Neural crest cell (in vitro differentiated cells): ENCODE results near the gene NDST4. TPM values are rescaled to one million over a fixed set of nuclear protein-coding genes. Genes with fewer than 3 reads are reported as not detected.
A peak's percentile ranks its signal among the peaks of the same experiment; 100 is the strongest.

ENCODE experiments used
- DNase-seq: peaks from one replicate; pipeline ENCODE4 v3.0.0; 2021; ENCODE audit warnings: low read depth, mixed read lengths, low spot score
- H3K27ac Mint-ChIP-seq: one replicate; pipeline ENCODE4 v1.8.0; 2021; ENCODE audit warnings: mild to moderate bottlenecking, mixed read lengths; ENCODE audit not compliant: unreplicated experiment
- H3K27me3 Mint-ChIP-seq: 2 replicates; pipeline ENCODE4 v1.8.0; 2021; ENCODE audit warnings: low read depth, mild to moderate bottlenecking, mixed read lengths
- H3K36me3 Mint-ChIP-seq: 2 replicates; pipeline ENCODE4 v1.8.0; 2021; ENCODE audit warnings: low read depth, mild to moderate bottlenecking, mixed read lengths
- H3K4me1 Mint-ChIP-seq: 2 replicates; pipeline ENCODE4 v1.8.0; 2021; ENCODE audit warnings: mixed read lengths
- H3K4me3 Mint-ChIP-seq: one replicate; pipeline ENCODE4 v1.8.0; 2021; ENCODE audit warnings: mild to moderate bottlenecking, mixed read lengths
- H3K9me3 Mint-ChIP-seq: 2 replicates; pipeline ENCODE4 v1.8.0; 2021; ENCODE audit warnings: mixed read lengths
- CTCF ChIP-seq: fragments of 200-600 bp; sonication (generic); conservative IDR thresholded peaks from 2 replicates; pipeline ENCODE4 v1.5.0; 2021; ENCODE audit warnings: antibody characterized with exemption, mild to moderate bottlenecking
- long read RNA-seq: library from polyadenylated mRNA; unstranded; transcript quantifications from one replicate; pipeline ENCODE4 v2.0.0, GENCODE V29; 2020
- total RNA-seq: library from RNA; stranded (reverse); gene quantifications from 2 replicates; pipeline ENCODE4 v1.2.1, GENCODE V29; 2021

NDST4 gene
- total RNA-seq = 1.3 and 1.7 TPM in 2 replicates
- long read RNA-seq, partial matches to known transcripts = 0 of 5 reads
- long read RNA-seq, other reads (novel, unspliced or antisense) = 2 of 5 reads

DNA sequence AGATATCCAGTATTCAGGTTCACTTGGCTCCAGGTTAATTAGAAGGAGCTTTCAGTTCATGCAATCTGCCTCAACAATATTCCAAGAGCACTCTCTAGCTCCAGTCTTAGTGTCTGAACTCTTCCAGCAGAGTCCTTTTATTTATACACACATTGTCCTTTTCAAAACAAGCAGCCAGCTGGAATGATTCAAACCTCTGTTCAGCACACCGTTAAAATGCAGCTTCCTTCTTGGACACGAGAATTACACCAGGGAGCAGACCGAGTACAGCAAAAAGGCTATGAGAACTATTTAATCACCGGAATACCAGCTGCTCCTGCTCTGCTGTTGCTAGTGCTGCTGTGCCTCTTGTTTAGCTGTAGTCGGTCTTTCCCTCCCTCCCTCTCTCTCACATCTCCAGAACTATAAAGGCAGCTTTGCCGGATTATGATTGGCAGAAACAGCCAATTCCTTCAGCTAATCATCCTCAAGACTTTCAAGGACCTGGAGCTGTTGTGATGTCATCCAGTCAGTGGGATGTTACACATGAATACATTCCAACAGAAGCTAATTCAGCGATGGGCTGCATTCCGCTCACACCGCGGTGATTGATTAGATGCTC, at the start of gene NDST4:
NDST4 (minus strand) TSS at position 115 of the 601 bp plus-strand sequence. CDS start 36,584 bp downstream, outside the sequence.
- Mint-ChIP-seq H3K36me3 (no peaks in the 10 kb centered on the region), H3K27ac (peak within 1 kb of the TSS; percentile 92), H3K27me3 (no peaks in the 10 kb centered on the region), H3K4me1 (peaks cover 43% of the 10 kb centered on the region), H3K4me3 (peak within 1 kb of the TSS; percentile 87), H3K9me3 (no peaks in the 10 kb centered on the region)
- TF ChIP-seq CTCF = no peak
- DNase-seq = peak; percentile 18

DNA sequence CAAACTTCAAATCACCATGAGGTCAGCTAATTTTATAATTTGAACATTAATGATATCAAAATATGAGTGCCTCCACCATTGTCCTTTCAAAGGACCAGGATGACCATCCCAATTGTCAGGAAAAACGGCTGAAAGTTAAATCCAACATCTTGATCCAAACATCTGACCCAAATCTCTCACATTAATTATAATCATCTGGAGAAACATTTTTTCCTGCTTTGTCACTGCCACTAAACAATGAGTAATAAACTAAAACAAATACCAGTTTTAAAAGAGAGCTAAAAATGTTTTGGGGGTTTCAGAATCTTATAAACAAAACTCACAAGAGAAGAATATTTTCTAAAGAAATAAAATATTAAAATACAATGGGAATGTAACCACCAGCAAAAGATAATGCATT, 45.7 kb upstream of the NDST4 start:
- no peaks in the 10 kb centered on the region for H3K36me3 Mint-ChIP-seq

GRCh38 chr4:115158296-115158695, 44.9 kb upstream of the NDST4 start:
- H3K4me1 Mint-ChIP-seq = no peaks in the 10 kb centered on the region
- no peaks in the 10 kb centered on the region for H3K9me3 Mint-ChIP-seq
- H3K4me3 Mint-ChIP-seq = no peak overlapping the region
- TF ChIP-seq CTCF = no peak
- no peaks in the 10 kb centered on the region for H3K36me3 Mint-ChIP-seq
- H3K27ac Mint-ChIP-seq = no peak overlapping the region
- H3K27me3 Mint-ChIP-seq = no peaks in the 10 kb centered on the region
- DNase-seq = no peak

More for the DNA sequence above, 45.7 kb upstream of the NDST4 start:
- TF ChIP-seq CTCF = no peak
- Mint-ChIP-seq H3K9me3 (no peaks in the 10 kb centered on the region), H3K27ac (no peak overlapping the region), H3K4me1 (no peaks in the 10 kb centered on the region), H3K4me3 (no peak overlapping the region), H3K27me3 (no peaks in the 10 kb centered on the region)
- DNase-seq = no peak

- no peak for DNase-seq
- Mint-ChIP-seq H3K36me3 (no peaks in the 10 kb centered on the region), H3K4me1 (no peaks in the 10 kb centered on the region), H3K4me3 (no peak overlapping the region), H3K9me3 (no peaks in the 10 kb centered on the region), H3K27me3 (no peaks in the 10 kb centered on the region), H3K27ac (no peak overlapping the region)
- peak; percentile 17 for TF ChIP-seq CTCF
These were observed 41.4 kb upstream of the NDST4 start for GRCh38 chr4:115154826-115155225.

GRCh38 chr4:115152965-115153364, 39.5 kb upstream of the NDST4 start:
- no peak for TF ChIP-seq CTCF
- H3K27ac Mint-ChIP-seq = no peak overlapping the region
- no peaks in the 10 kb centered on the region for H3K4me1 Mint-ChIP-seq
- H3K36me3 Mint-ChIP-seq = no peaks in the 10 kb centered on the region
- DNase-seq = no peak
- H3K4me3 Mint-ChIP-seq = no peak overlapping the region
- no peaks in the 10 kb centered on the region for H3K27me3 Mint-ChIP-seq
- H3K9me3 Mint-ChIP-seq = no peaks in the 10 kb centered on the region
